Muscle layer of duodenum (tissue), 2 donors: ENCODE measurements around the gene FAU.
A peak's percentile ranks its signal among the peaks of the same experiment; 100 is the strongest.

ENCODE experiments used
- H3K27ac ChIP-seq: one replicate; pipeline ENCODE4 v1.7.0; 2013; ENCODE audit warnings: mild to moderate bottlenecking, low read length
- H3K27me3 ChIP-seq: one replicate; pipeline ENCODE4 v1.7.0; 2013; ENCODE audit warnings: low read depth, mild to moderate bottlenecking, control low read depth, low read length
- H3K36me3 ChIP-seq, 2 donors: one replicate each; pipeline ENCODE4 v1.7.0; 2013; ENCODE audit warnings: low read length in 2 of 2, control low read depth in 1 of 2, mild to moderate bottlenecking in 1 of 2; ENCODE audit not compliant: insufficient read depth in 2 of 2, control insufficient read depth in 1 of 2
- H3K4me1 ChIP-seq, 2 donors: one replicate each; pipeline ENCODE4 v1.7.0; 2013; ENCODE audit warnings: low read length in 2 of 2, mild to moderate bottlenecking in 2 of 2, control low read depth in 1 of 2, moderate library complexity in 1 of 2; ENCODE audit not compliant: insufficient read depth in 2 of 2, control insufficient read depth in 1 of 2
- H3K4me3 ChIP-seq, 2 donors: one replicate each; pipeline ENCODE4 v1.7.0; 2013; ENCODE audit warnings: low read length in 2 of 2, low read depth in 1 of 2, mild to moderate bottlenecking in 1 of 2
- H3K9me3 ChIP-seq, 2 donors: one replicate each; pipeline ENCODE4 v1.7.0; 2013; ENCODE audit warnings: low read length in 2 of 2, control low read depth in 1 of 2, mild to moderate bottlenecking in 1 of 2; ENCODE audit not compliant: control insufficient read depth in 1 of 2
- donor health status: healthy.

The FAU gene

DNA sequence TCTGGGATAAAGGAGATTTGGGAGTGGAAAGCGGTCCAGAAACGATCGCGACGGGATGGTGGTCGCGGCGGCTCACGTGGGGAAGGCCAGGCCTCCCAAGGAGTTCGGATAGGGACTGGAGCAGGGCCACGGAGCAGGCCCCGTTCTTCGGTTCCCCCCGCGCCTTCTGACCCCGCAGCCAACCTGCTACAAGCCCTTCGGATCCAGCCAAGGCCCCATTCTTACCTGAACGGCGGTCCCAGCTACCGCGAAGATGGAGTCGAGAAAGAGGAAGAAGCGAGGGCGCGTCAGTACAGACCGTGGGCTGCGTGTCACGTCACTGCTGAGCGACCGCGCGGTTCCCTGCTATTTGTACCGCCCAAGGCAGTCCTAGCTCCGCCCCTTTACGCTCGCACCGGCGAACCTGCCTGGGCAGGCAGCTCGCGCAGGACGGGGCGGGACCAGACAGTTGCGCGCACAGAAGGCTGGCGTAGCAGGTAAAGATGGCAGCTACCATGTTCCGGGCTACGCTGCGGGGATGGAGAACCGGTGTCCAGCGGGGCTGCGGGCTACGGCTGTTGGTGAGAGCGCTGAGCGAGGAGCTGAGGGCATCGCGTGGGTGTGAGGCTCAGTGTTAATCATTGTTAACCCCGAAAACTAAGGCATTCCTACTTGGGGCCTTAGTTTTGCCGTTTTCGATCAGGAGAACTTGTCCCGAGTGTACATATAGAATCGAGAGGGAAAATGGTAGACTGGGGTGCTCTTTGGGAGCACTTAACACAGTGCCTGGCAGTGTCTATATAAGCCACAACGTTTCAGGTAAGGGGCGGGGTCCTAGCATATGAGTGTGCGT is at the start of gene FAU, which contains the start of gene MRPL49:
Gene FAU, minus strand, starts transcription at position 270 of the 832 bp plus-strand sequence. CDS start 321 bp downstream, outside the sequence.
Gene MRPL49, plus strand, starts transcription at position 457 of the 832 bp plus-strand sequence. Its CDS starts 26 bp downstream, at position 483.
- Histone ChIP-seq H3K4me1 (peaks cover 10 to 28% of the 10 kb centered on the region in 2 donors), H3K9me3 (no peaks in the 10 kb centered on the region), H3K36me3 (peaks cover 40 to 47% of the 10 kb centered on the region in 2 donors), H3K27me3 (no peaks in the 10 kb centered on the region), H3K27ac (peak within 1 kb of the TSS; percentile 98), H3K4me3 (peak within 1 kb of the TSS; percentile 91 to 98)

DNA sequence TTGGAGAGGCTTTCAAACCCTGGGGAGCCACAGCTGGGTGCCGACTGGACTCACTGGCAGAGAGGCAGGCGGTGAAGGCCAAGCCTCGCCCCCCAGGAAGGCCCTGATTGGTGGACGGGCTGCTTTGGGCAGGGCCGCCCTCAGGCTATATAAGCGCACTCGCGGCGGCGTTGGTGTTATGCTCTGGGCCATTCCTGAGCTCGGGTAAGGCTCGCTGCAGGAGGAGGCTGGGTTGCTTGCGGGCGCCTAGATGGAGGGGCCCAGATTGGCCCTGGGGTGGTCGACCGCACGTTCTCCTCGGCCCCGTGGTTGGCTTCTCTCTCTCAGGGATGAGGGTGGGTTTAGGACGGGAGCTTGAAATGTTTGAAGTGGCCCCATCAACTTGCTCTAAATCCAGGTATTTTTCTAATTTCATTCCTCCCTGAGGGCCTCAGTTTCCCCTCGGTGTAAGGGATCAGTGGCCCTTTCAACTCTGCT is 48.2 kb upstream of the FAU start, which contains the start of gene SPDYC:
Gene SPDYC, plus strand, starts transcription at position 176 of the 477 bp plus-strand sequence. CDS start 1,125 bp downstream, outside the sequence.
- peaks cover 0 to 2% of the 10 kb centered on the region in 2 donors for H3K36me3 ChIP-seq
- no peak within 1 kb of the TSS for H3K27ac ChIP-seq
- no peaks in the 10 kb centered on the region for H3K4me1 ChIP-seq
- H3K27me3 ChIP-seq = no peaks in the 10 kb centered on the region
- no peaks in the 10 kb centered on the region for H3K9me3 ChIP-seq
- no peak within 1 kb of the TSS for H3K4me3 ChIP-seq

- no peaks in the 10 kb centered on the region for H3K27me3 ChIP-seq
- H3K27ac ChIP-seq = no peak overlapping the region
- H3K36me3 ChIP-seq = no peaks in the 10 kb centered on the region
- H3K4me1 ChIP-seq = no peaks in the 10 kb centered on the region
- no peaks in the 10 kb centered on the region for H3K9me3 ChIP-seq
- H3K4me3 ChIP-seq = no peak overlapping the region
These were observed 47.3 kb upstream of the FAU start for GRCh38 chr11:65169164-65169641.

DNA sequence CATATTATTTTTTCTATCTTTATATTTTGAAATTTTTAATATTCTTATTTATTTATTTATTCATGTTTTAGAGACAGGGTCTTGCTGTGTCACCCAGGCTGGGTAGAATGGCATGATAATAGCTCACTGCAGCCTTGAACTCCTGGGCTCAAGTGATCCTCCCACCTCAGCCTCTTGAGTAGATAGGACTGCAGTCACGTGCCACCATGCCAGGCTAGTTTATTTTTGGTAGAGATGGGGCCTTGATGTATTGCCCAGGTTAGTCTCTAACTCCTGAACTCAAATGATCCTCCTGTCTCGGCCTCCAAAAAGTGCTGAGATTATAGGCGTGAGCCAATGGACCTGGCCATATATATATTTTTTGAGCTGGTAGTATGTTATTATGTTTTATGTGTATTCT is 45.7 kb upstream of the FAU start:
- no peak overlapping the region for H3K4me3 ChIP-seq
- H3K9me3 ChIP-seq = no peaks in the 10 kb centered on the region
- no peaks in the 10 kb centered on the region for H3K4me1 ChIP-seq
- no peaks in the 10 kb centered on the region for H3K27me3 ChIP-seq
- H3K27ac ChIP-seq = no peak overlapping the region
- no peaks in the 10 kb centered on the region for H3K36me3 ChIP-seq

DNA sequence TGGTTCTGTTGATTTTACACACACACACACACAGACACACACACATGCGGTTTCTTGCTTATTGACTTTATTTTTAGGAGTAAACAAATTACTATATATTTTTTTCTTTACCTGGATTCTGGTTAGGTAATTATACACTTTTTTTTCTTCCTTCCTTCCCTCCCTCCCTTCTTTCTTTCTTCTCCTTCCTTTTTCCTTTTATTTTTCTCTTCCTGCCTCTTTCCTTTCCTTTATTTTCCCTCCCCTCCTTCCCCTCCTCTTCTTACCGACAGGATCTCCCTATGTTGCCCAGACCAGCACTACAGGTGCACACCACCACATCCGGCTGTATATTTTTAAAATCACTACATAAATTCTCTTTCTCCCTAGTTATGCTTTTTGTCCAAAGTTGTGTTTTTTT is 45.0 kb upstream of the FAU start:
- Histone ChIP-seq H3K4me3 (no peak overlapping the region), H3K27me3 (no peaks in the 10 kb centered on the region), H3K4me1 (no peaks in the 10 kb centered on the region), H3K27ac (no peak overlapping the region), H3K36me3 (no peaks in the 10 kb centered on the region), H3K9me3 (no peaks in the 10 kb centered on the region)

GRCh38 chr11:65165410-65166317 is 43.7 kb upstream of the FAU start:
- peak overlapping the region; percentile 58 for H3K27ac ChIP-seq
- peak overlapping the region; percentile 16 to 59 for H3K4me3 ChIP-seq
- no peaks in the 10 kb centered on the region for H3K9me3 ChIP-seq
- no peaks in the 10 kb centered on the region for H3K27me3 ChIP-seq
- no peaks in the 10 kb centered on the region for H3K36me3 ChIP-seq
- H3K4me1 ChIP-seq = no peaks in the 10 kb centered on the region

DNA sequence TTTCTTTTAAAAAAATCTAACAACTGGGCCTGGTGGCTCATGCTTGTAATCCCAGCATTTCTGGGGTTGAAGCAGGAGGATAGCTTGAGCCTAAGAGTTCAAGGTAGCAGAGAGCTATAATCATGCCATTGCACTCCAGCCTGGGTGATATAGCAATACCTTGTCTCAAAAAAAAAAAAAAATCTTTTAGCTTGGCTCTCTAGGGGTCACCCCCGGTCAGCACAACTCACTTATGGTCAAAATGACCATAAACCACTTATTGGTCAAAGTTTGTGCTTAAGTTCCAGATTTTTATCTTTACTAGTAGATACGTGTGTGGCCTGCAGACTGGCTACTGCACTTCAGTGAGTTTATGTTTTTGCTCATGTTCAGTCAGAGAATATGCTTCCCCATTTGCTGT is 41.8 kb upstream of the FAU start:
- Histone ChIP-seq H3K27ac (no peak overlapping the region), H3K4me3 (no peak overlapping the region), H3K36me3 (no peaks in the 10 kb centered on the region), H3K27me3 (no peaks in the 10 kb centered on the region), H3K4me1 (no peaks in the 10 kb centered on the region), H3K9me3 (no peaks in the 10 kb centered on the region)

GRCh38 chr11:65160643-65161042 is 38.7 kb upstream of the FAU start:
- Histone ChIP-seq H3K4me1 (no peaks in the 10 kb centered on the region), H3K27me3 (no peaks in the 10 kb centered on the region), H3K27ac (no peak overlapping the region), H3K4me3 (no peak overlapping the region), H3K36me3 (no peaks in the 10 kb centered on the region), H3K9me3 (no peaks in the 10 kb centered on the region)

- no peaks in the 10 kb centered on the region for H3K36me3 ChIP-seq
- no peaks in the 10 kb centered on the region for H3K4me1 ChIP-seq
- H3K9me3 ChIP-seq = no peaks in the 10 kb centered on the region
- H3K4me3 ChIP-seq = no peak overlapping the region
- H3K27me3 ChIP-seq = no peaks in the 10 kb centered on the region
- no peak overlapping the region for H3K27ac ChIP-seq
These were observed 37.1 kb upstream of the FAU start for GRCh38 chr11:65159012-65159411.

DNA sequence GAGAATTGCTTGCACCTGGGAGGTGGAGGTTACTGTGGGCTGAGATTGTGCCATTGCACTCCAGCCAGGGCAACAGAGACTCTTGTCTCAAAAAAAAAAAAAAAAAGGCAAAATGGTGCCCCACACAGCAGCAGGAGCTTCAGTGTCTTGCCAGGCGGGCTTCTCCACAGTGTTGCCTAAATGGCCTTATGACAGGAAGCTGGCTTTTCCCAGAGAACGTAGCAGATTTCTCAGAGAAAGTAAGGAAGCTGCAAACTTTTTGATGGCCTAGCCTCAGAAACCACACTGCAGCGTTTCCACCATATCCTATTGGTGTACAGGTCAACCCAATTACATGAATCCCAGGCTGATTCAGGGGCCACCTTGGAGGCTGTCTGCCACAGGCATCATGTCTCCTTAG is 35.4 kb upstream of the FAU start:
- Histone ChIP-seq H3K36me3 (no peaks in the 10 kb centered on the region), H3K27me3 (no peaks in the 10 kb centered on the region), H3K4me1 (no peaks in the 10 kb centered on the region), H3K4me3 (no peak overlapping the region), H3K9me3 (no peaks in the 10 kb centered on the region), H3K27ac (no peak overlapping the region)

DNA sequence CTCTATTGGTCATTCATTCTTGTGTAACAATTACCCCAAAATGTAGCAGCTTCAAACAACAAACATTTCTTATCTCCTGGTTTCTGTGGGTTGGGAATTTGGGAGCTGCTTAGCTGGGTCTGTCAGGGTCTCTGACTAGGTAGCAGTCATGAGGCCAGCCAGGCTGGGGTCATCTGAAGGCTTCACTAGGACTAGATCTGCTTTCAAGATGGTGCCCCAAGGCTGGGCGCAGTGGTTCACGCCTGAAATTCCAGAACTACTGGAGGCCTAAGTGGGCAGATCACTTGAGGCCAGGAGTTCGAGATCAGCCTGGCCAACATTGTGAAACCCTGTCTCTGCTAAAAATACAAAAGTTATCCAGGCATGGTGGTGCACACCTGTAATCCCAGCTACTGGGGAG is 35.0 kb upstream of the FAU start:
- no peaks in the 10 kb centered on the region for H3K9me3 ChIP-seq
- H3K4me1 ChIP-seq = no peaks in the 10 kb centered on the region
- no peaks in the 10 kb centered on the region for H3K27me3 ChIP-seq
- no peak overlapping the region for H3K27ac ChIP-seq
- no peak overlapping the region for H3K4me3 ChIP-seq
- no peaks in the 10 kb centered on the region for H3K36me3 ChIP-seq
